IMR-90 (cell line): ENCODE measurements around the gene HS3ST6. TPM values are rescaled to one million over a fixed set of nuclear protein-coding genes. Genes with fewer than 3 reads are reported as not detected.

Source experiments
- ATAC-seq: fragments of 200-7000 bp; cut with Tn5 transposase; 2 replicates; pipeline ENCODE4 v1.9.1; 2020; ENCODE audit warnings: low read depth, mild to moderate bottlenecking, moderate library complexity
- BruUV-seq: library from RNA; stranded (reverse); fragments of 400-500 nt; replicated peaks from 2 replicates; lab custom pipeline; 2021; lab: Mats Ljungman, UMichigan
- CTCF ChIA-PET: fragments of 300-600 bp; formaldehyde crosslinking; extraction: SDS; loops from one replicate; lab custom pipeline; 2021; ENCODE audit warnings: antibody characterized with exemption; lab: Yijun Ruan, JAX
- POLR2A ChIA-PET: fragments of 300-600 bp; sonication (Branson Sonifier 250); formaldehyde crosslinking; loops from one replicate; lab custom pipeline; 2022; ENCODE audit warnings: antibody characterized with exemption; ENCODE audit not compliant: unreplicated experiment; lab: Charles Lee
- DNase-seq: peaks from one replicate; pipeline ENCODE4 v3.0.0; 2013
- H2AFZ ChIP-seq: replicated peaks from 2 replicates; pipeline ENCODE3; 2013; ENCODE audit warnings: low read length, mild to moderate bottlenecking; ENCODE audit not compliant: poor library complexity
- H2AK5ac ChIP-seq: 2 replicates; pipeline ENCODE4 v1.6.1; 2013; ENCODE audit warnings: low read depth, low read length, inconsistent platforms
- H2AK9ac ChIP-seq: replicated peaks from 2 replicates; pipeline ENCODE3; 2013; ENCODE audit warnings: mild to moderate bottlenecking, low read depth, low read length, moderate library complexity; ENCODE audit not compliant: poor library complexity
- H2BK120ac ChIP-seq: 2 replicates; pipeline ENCODE4 v1.6.1; 2013; ENCODE audit warnings: low read depth, low read length, inconsistent platforms
- H2BK15ac ChIP-seq: 3 replicates; pipeline ENCODE4 v1.6.1; 2013; ENCODE audit warnings: low read depth, low read length, inconsistent platforms
- H2BK20ac ChIP-seq: 2 replicates; pipeline ENCODE4 v1.6.1; 2013; ENCODE audit warnings: low read depth, mild to moderate bottlenecking, inconsistent platforms, low read length, moderate library complexity
- H2BK5ac ChIP-seq: 2 replicates; pipeline ENCODE4 v1.6.1; 2013; ENCODE audit warnings: mild to moderate bottlenecking, low read depth, low read length, inconsistent platforms; ENCODE audit not compliant: poor library complexity, severe bottlenecking
- H3K14ac ChIP-seq: replicated peaks from 2 replicates; pipeline ENCODE4 v1.6.1; 2013; ENCODE audit warnings: low read depth, low read length, inconsistent platforms
- H3K18ac ChIP-seq: 2 replicates; pipeline ENCODE4 v1.6.1; 2013; ENCODE audit warnings: low read depth, low read length, control low read depth
- H3K23ac ChIP-seq: 2 replicates; pipeline ENCODE4 v1.6.1; 2013; ENCODE audit warnings: low read depth, low read length, inconsistent platforms
- H3K27ac ChIP-seq: 2 replicates; pipeline ENCODE4 v1.5.1; 2013; ENCODE audit warnings: mild to moderate bottlenecking, control low read depth, low read length; ENCODE audit not compliant: insufficient read depth
- H3K27me3 ChIP-seq: 2 replicates; pipeline ENCODE4 v1.6.1; 2013; ENCODE audit warnings: low read length; ENCODE audit not compliant: control insufficient read depth, insufficient read depth
- H3K36me3 ChIP-seq: 2 replicates; pipeline ENCODE4 v1.6.1; 2013; ENCODE audit warnings: low read length, mixed read lengths; ENCODE audit not compliant: control insufficient read depth, insufficient read depth
- H3K4ac ChIP-seq: 2 replicates; pipeline ENCODE4 v1.6.1; 2013; ENCODE audit warnings: low read depth, low read length, inconsistent platforms
- H3K4me1 ChIP-seq: 2 replicates; pipeline ENCODE4 v1.6.1; 2013; ENCODE audit warnings: low read length, mixed read lengths; ENCODE audit not compliant: control insufficient read depth, insufficient read depth
- H3K4me2 ChIP-seq: 2 replicates; pipeline ENCODE4 v1.6.1; 2013; ENCODE audit warnings: low read depth, mild to moderate bottlenecking, control low read depth, low read length, moderate library complexity
- H3K4me3 ChIP-seq: 2 replicates; pipeline ENCODE4 v1.5.1; 2013; ENCODE audit warnings: low read depth, mild to moderate bottlenecking, control low read depth, low read length, moderate library complexity; ENCODE audit not compliant: insufficient read depth
- H3K56ac ChIP-seq: 2 replicates; pipeline ENCODE4 v1.6.1; 2013; ENCODE audit warnings: low read length, inconsistent platforms; ENCODE audit not compliant: insufficient read depth; ENCODE audit errors: extremely low read depth
- H3K79me1 ChIP-seq, 2 experiments: 2 replicates each; pipeline ENCODE4 v1.6.1; 2013; ENCODE audit warnings: low read length in 2 of 2, inconsistent platforms in 1 of 2, low read depth in 1 of 2
- H3K9ac ChIP-seq: 2 replicates; pipeline ENCODE4 v1.6.1; 2013; ENCODE audit warnings: low read depth, low read length, control low read depth
- H3K9me1 ChIP-seq: 2 replicates; pipeline ENCODE4 v1.6.1; 2013; ENCODE audit warnings: low read length, inconsistent platforms; ENCODE audit not compliant: insufficient read depth
- H3K9me3 ChIP-seq: 2 replicates; pipeline ENCODE4 v1.6.1; 2013; ENCODE audit warnings: low read length; ENCODE audit not compliant: control insufficient read depth, insufficient read depth
- H4K20me1 ChIP-seq: 2 replicates; pipeline ENCODE4 v1.6.1; 2013; ENCODE audit warnings: low read length, inconsistent platforms; ENCODE audit not compliant: insufficient read depth
- H4K5ac ChIP-seq: 2 replicates; pipeline ENCODE4 v1.6.1; 2013; ENCODE audit warnings: mild to moderate bottlenecking, low read depth, low read length, control low read depth
- H4K8ac ChIP-seq, 2 experiments: 2 replicates each; pipeline ENCODE4 v1.6.1; 2013; ENCODE audit warnings: low read depth in 2 of 2, low read length in 2 of 2, control low read depth in 1 of 2, inconsistent platforms in 1 of 2
- H4K91ac ChIP-seq: 2 replicates; pipeline ENCODE4 v1.6.1; 2013; ENCODE audit warnings: low read depth, low read length, inconsistent platforms; ENCODE audit not compliant: insufficient read depth
- BHLHE40 ChIP-seq: fragments of 150-350 bp; IDR thresholded peaks from 2 replicates; pipeline ENCODE4 v1.6.1; 2016; ENCODE audit warnings: mild to moderate bottlenecking, low read depth, low read length
- CEBPB ChIP-seq: IDR thresholded peaks from 2 replicates; pipeline ENCODE4 v1.6.1; 2012; ENCODE audit warnings: low read depth, low read length, improper control_type of control experiment
- CHD1 ChIP-seq: IDR thresholded peaks from 2 replicates; pipeline ENCODE4 v1.6.1; 2012; ENCODE audit warnings: low read depth, low read length, improper control_type of control experiment
- FOS ChIP-seq: fragments of 150-350 bp; IDR thresholded peaks from 2 replicates; pipeline ENCODE4 v1.6.1; 2016; ENCODE audit warnings: low read depth, low read length
- MAFK ChIP-seq: IDR thresholded peaks from 2 replicates; pipeline ENCODE4 v1.6.1; 2012; ENCODE audit warnings: low read depth, low read length, improper control_type of control experiment
- MAZ ChIP-seq: IDR thresholded peaks from 2 replicates; pipeline ENCODE4 v1.6.1; 2012; ENCODE audit warnings: low read depth, mild to moderate bottlenecking, low read length, improper control_type of control experiment, moderate library complexity, borderline replicate concordance
- MXI1 ChIP-seq: IDR thresholded peaks from 2 replicates; pipeline ENCODE4 v1.6.1; 2012; ENCODE audit warnings: low read depth, mild to moderate bottlenecking, low read length, moderate library complexity, borderline replicate concordance
- NFE2L2 ChIP-seq: fragments of 150-350 bp; IDR thresholded peaks from 2 replicates; pipeline ENCODE4 v1.6.1; 2016; ENCODE audit warnings: low read depth, mild to moderate bottlenecking, low read length
- POLR2A ChIP-seq: IDR thresholded peaks from 2 replicates; pipeline ENCODE4 v1.6.1; 2012; ENCODE audit warnings: mild to moderate bottlenecking, low read depth, low read length
- RAD21 ChIP-seq: IDR thresholded peaks from 2 replicates; pipeline ENCODE4 v1.6.1; 2012; ENCODE audit warnings: low read length, improper control_type of control experiment
- RCOR1 ChIP-seq: IDR thresholded peaks from 2 replicates; pipeline ENCODE4 v1.6.1; 2012; ENCODE audit warnings: mild to moderate bottlenecking, low read length, improper control_type of control experiment; ENCODE audit not compliant: insufficient replicate concordance
- RFX5 ChIP-seq: IDR thresholded peaks from 2 replicates; pipeline ENCODE4 v1.8.0; 2012; ENCODE audit warnings: low read depth, mild to moderate bottlenecking, low read length, moderate library complexity
- WGBS, 2 experiments: methylation state at CpG; one replicate each; pipeline versions ENCODE4 v1.1.5 to v1.1.7; 2013; ENCODE audit warnings: missing lambda C conversion rate in 2 of 2; ENCODE audit not compliant: insufficient read length in 1 of 2; ENCODE audit errors: extremely low coverage in 2 of 2; 5-methylcytosine and 5-hydroxymethylcytosine counted together
- dilution Hi-C: fragments of 300-500 bp; cut with HindIII; formaldehyde crosslinking; loops from one replicate; pipeline ENCODE4 v1.14.3; 2018; ENCODE audit warnings: low sequenced_read_pairs; ENCODE audit not compliant: unreplicated experiment
- in situ Hi-C: fragments of 300-500 bp; cut with MboI; formaldehyde crosslinking; loops from 3 replicates; pipeline ENCODE4 v1.14.3; 2019; ENCODE audit warnings: low sequenced_read_pairs, inconsistent platforms, mixed read lengths
- intact Hi-C: fragments of 100-400 bp; cut with micrococcal nuclease; formaldehyde crosslinking; loops from 2 replicates; pipeline ENCODE4 v1.10.0; 2022
- polyA plus RNA-seq, 3 experiments: library from polyadenylated mRNA; depleted of rRNA; stranded (reverse); fragments of >200 nt; gene quantifications; 2 replicates each; pipeline ENCODE4 v1.2.3, GENCODE V29; 2012; ENCODE audit warnings: low replicate concordance in 1 of 3
- total RNA-seq: library from RNA; depleted of rRNA; stranded (reverse); fragments of >200 nt; gene quantifications from 2 replicates; pipeline ENCODE4 v1.2.3, GENCODE V29; 2012
- TF ChIP-seq, protein P1 (sequence below): fragments of 150-350 bp; IDR thresholded peaks from 2 replicates; pipeline ENCODE4 v1.6.1; 2017; ENCODE audit warnings: mild to moderate bottlenecking, antibody characterized with exemption, low read length, low read depth

The HS3ST6 gene
- total and polyA plus RNA-seq, 2 of the 4 experiments (the other 2 are of a cell fraction): not detected

DNA sequence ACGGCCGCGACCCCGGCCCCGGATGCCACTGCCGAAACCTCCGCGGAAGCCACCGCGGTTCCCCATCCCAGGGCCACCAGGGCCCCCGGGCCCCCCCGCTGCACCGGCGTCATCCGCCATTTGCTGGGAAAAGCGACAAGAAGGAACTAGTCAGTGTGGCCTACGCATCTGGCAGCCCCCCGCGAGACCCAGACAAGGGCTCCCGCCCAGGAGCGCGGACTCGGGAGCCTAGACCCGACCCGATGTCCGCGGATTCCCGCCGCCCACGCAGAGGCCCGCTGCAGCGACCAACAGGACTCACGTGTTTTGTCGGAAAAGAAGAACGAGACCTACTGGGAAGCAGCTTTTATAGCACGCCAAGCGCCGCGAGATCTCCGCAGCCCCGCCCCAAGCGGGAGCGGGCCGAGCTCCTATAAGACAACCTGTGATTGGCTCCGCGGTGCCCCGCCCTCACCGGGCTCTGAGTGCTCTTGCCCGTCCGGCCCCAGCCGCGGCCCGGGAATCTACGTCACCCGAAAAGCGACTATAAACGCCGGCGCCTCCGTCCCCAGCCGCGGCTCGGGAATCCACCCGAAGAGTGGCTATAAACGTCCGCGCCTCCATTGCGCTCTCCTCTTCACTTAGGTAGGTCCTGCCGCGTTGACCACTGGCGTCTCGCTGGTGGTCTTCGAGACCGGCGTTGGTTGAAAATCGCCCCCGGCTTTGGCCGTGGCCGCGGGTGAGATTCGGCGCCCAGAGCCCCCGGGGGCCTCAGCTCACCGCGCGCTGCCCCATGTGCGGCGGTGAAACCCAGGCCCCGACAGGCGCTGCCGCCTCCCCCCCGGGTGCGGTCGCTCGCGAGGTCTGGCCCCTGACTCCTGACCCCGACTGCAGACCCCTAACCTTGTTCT is 46.5 kb upstream of the HS3ST6 start, which contains the start of gene RPS2:
Gene RPS2 (minus strand): TSS at position 321 of the 890 bp plus-strand sequence. CDS start 201 bp downstream, at position 120.
- in situ Hi-C loops (no loop called here), intact Hi-C loops (no loop called here), dilution Hi-C loops (no loop called here)
- WGBS, 2 experiments: 1% methylated on average over 69 of the region's 97 CpGs; no CpG with 5 or more reads in 1 of the 2 experiments
- peak within 1 kb of the TSS; percentile 73 to 90; a peak in 3 of 4 replicates for H4K8ac ChIP-seq
- H4K91ac ChIP-seq: peak within 1 kb of the TSS; percentile 86
- H2BK5ac ChIP-seq: peak within 1 kb of the TSS; percentile 78
- no peak within 1 kb of the TSS for H2BK15ac ChIP-seq
- H2AK5ac ChIP-seq: peak within 1 kb of the TSS; percentile 91
- CTCF ChIA-PET: interaction anchor here (0.9 to 1.0 kb wide), 2 partner anchors 152 to 176 kb away, joined by 3 read pairs; no protein-coding TSS in a partner anchor
- H3K4ac ChIP-seq: peak within 1 kb of the TSS; percentile 95
- no peaks in the 10 kb centered on the region for H3K9me3 ChIP-seq
- H3K79me1 ChIP-seq: peaks cover 3 to 49% of the 10 kb centered on the region in 2 experiments
- peak within 1 kb of the TSS; percentile 87 for H3K4me3 ChIP-seq
- ATAC-seq: peak; percentile 87
- peak within 1 kb of the TSS; percentile 99 for H3K14ac ChIP-seq
- peak within 1 kb of the TSS; percentile 93 for H3K9ac ChIP-seq
- H2BK120ac ChIP-seq: peak within 1 kb of the TSS; percentile 32; the same call in 1 of the 2 replicates
- BruUV-seq: TSS peak; percentile 64
- H2BK20ac ChIP-seq: no peak within 1 kb of the TSS
- H3K18ac ChIP-seq: peak within 1 kb of the TSS; percentile 34; the same call in 1 of the 2 replicates
- H2AFZ ChIP-seq: peak within 1 kb of the TSS; percentile 95
- peaks cover 12% of the 10 kb centered on the region for H3K4me1 ChIP-seq
- peak within 1 kb of the TSS; percentile 92 for H3K27ac ChIP-seq
- H3K27me3 ChIP-seq: no peaks in the 10 kb centered on the region
- peaks cover 43% of the 10 kb centered on the region for H4K20me1 ChIP-seq
- H3K36me3 ChIP-seq: peaks cover 27% of the 10 kb centered on the region
- peak within 1 kb of the TSS; percentile 73 for H3K56ac ChIP-seq
- H4K5ac ChIP-seq: peak within 1 kb of the TSS; percentile 81
- H2AK9ac ChIP-seq: peak within 1 kb of the TSS; percentile 97
- H3K23ac ChIP-seq: peak within 1 kb of the TSS; percentile 96
- TF ChIP-seq CEBPB: no peak
- TF ChIP-seq, protein P1, sequence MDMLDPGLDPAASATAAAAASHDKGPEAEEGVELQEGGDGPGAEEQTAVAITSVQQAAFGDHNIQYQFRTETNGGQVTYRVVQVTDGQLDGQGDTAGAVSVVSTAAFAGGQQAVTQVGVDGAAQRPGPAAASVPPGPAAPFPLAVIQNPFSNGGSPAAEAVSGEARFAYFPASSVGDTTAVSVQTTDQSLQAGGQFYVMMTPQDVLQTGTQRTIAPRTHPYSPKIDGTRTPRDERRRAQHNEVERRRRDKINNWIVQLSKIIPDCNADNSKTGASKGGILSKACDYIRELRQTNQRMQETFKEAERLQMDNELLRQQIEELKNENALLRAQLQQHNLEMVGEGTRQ: peak; percentile 38; the same call in 1 of the 2 replicates
- no peak for TF ChIP-seq NFE2L2
- TF ChIP-seq MAZ: peak; percentile 94
- no peak for TF ChIP-seq RCOR1
- no peak for TF ChIP-seq RAD21
- no peak for TF ChIP-seq FOS
- TF ChIP-seq MXI1: 0 out of 2 replicates have a peak, but pooled peaks have one; percentile 62
- TF ChIP-seq RFX5: no peak
- peak; percentile 70; the same call in 1 of the 2 replicates for TF ChIP-seq BHLHE40
- peak; percentile 100 for TF ChIP-seq POLR2A
- TF ChIP-seq CHD1: peak; percentile 95; the same call in 1 of the 2 replicates
- no peak for TF ChIP-seq MAFK
- POLR2A ChIA-PET: interaction anchor here (0.6 to 1.0 kb wide), 4 partner anchors 15 to 176 kb away, joined by 3 to 9 read pairs (median 3); no protein-coding TSS in a partner anchor
- DNase-seq: peak; percentile 98
- 0 out of 2 replicates have a peak, but pooled peaks cover 4% of the 10 kb centered on the region for H3K9me1 ChIP-seq
- peak within 1 kb of the TSS; percentile 100 for H3K4me2 ChIP-seq
